Measurements from ENCODE around the gene GAB2.

- TF ChIP-seq POLR2A (IDR thresholded peaks at IDR 0.05) (no peak), CTCF (IDR thresholded peaks at IDR 0.05) (no peak)
Observed at GRCh38 chr11:78284260-78284659, 133.4 kb downstream of the GAB2 start.
